B cell (primary cell): Measurements from ENCODE around the gene PCYOX1L. TPM values are rescaled to one million over a fixed set of nuclear protein-coding genes. Genes with fewer than 3 reads are reported as not detected.
"Not testable (repeated sequence)": the region's sequence is repeated elsewhere in the genome, so short reads cannot be mapped to it uniquely, and the experiment has no call there.

ENCODE experiments used
- ATAC-seq: fragments of 200-7000 bp; cut with Tn5 transposase; one replicate; pipeline ENCODE4 v1.10.0; 2021; ENCODE audit warnings: low read depth, mild to moderate bottlenecking, moderate number of reproducible peaks, moderate library complexity
- CTCF ChIA-PET: fragments of 350-600 bp; sonication (Branson Sonifier 250); formaldehyde crosslinking; loops from one replicate; lab custom pipeline; 2021; ENCODE audit warnings: antibody characterized with exemption, inconsistent platforms; lab: Charles Lee
- POLR2A ChIA-PET: fragments of 350-600 bp; sonication (Branson Sonifier 250); formaldehyde crosslinking; loops from one replicate; lab custom pipeline; 2021; ENCODE audit warnings: antibody characterized with exemption; lab: Charles Lee
- DNase-seq: peaks from one replicate; pipeline ENCODE4 v3.0.0; 2013
- H2AFZ ChIP-seq: 2 replicates; pipeline ENCODE4 v1.6.1; 2012; ENCODE audit warnings: mild to moderate bottlenecking, low read depth, low read length; ENCODE audit not compliant: insufficient read depth, poor library complexity, severe bottlenecking
- H3K27ac ChIP-seq, 2 donors: 1 replicate in 1 of 2; 2 replicates in 1 of 2; pipeline ENCODE4 v1.5.1; 2012 to 2013; ENCODE audit warnings: low read length in 2 of 2, mild to moderate bottlenecking in 2 of 2, moderate library complexity in 1 of 2
- H3K27me3 ChIP-seq, 4 experiments: fragments of 200-600 bp in 1 of 4; sonication (generic) in 1 of 4; replicated peaks in 1 of 4; 1 replicate in 2 of 4; 2 replicates in 2 of 4; pipeline versions ENCODE4 v1.6.1 to v1.7.0; 2013 to 2016; ENCODE audit warnings: low read length in 3 of 4, mild to moderate bottlenecking in 2 of 4, mixed read lengths in 1 of 4, moderate library complexity in 1 of 4; ENCODE audit not compliant: insufficient read depth in 4 of 4, control insufficient read depth in 3 of 4; ENCODE audit errors: control extremely low read depth in 1 of 4
- H3K36me3 ChIP-seq, 2 experiments: replicated peaks in 1 of 2; 1 replicate in 1 of 2; 2 replicates in 1 of 2; pipeline versions ENCODE4 v1.6.1 to v1.7.1; 2013; ENCODE audit warnings: low read length in 1 of 2; ENCODE audit not compliant: insufficient read depth in 2 of 2, control insufficient read depth in 1 of 2; ENCODE audit errors: control extremely low read depth in 1 of 2, extremely low read depth in 1 of 2
- H3K4me1 ChIP-seq, 2 donors: fragments of 200-600 bp in 1 of 2; sonication (generic) in 1 of 2; 1 replicate in 1 of 2; 2 replicates in 1 of 2; pipeline versions ENCODE4 v1.5.1 to v1.6.1; 2013 to 2017; ENCODE audit warnings: low read length in 2 of 2; ENCODE audit not compliant: control insufficient read depth in 2 of 2, insufficient read depth in 2 of 2
- H3K4me2 ChIP-seq: replicated peaks from 2 replicates; pipeline ENCODE3; 2012; ENCODE audit warnings: mild to moderate bottlenecking, low read depth, low read length; ENCODE audit not compliant: poor library complexity, severe bottlenecking
- H3K4me3 ChIP-seq, 5 experiments: fragments of 200-600 bp in 1 of 5; sonication (generic) in 1 of 5; 1 replicate in 3 of 5; 2 replicates in 2 of 5; pipeline versions ENCODE4 v1.5.1 to v1.7.0; 2011 to 2016; ENCODE audit warnings: low read length in 4 of 5, mild to moderate bottlenecking in 4 of 5, low read depth in 2 of 5, control low read depth in 1 of 5, moderate library complexity in 1 of 5; ENCODE audit not compliant: insufficient read depth in 1 of 5; ENCODE audit errors: control extremely low read depth in 1 of 5, extremely low read depth in 1 of 5
- H3K79me2 ChIP-seq: fragments of 200-600 bp; sonication (generic); one replicate; pipeline ENCODE4 v1.6.0; 2016; ENCODE audit warnings: low read length; ENCODE audit not compliant: control insufficient read depth, insufficient read depth
- H3K9ac ChIP-seq: fragments of 200-600 bp; sonication (generic); 2 replicates; pipeline ENCODE4 v1.6.1; 2017; ENCODE audit warnings: mild to moderate bottlenecking, low read length, moderate library complexity
- H3K9me3 ChIP-seq, 3 donors: one replicate each; pipeline versions ENCODE4 v1.6.1 to v1.7.1; 2013; ENCODE audit warnings: low read length in 2 of 3; ENCODE audit not compliant: control insufficient read depth in 2 of 3, insufficient read depth in 1 of 3; ENCODE audit errors: control extremely low read depth in 1 of 3
- H4K20me1 ChIP-seq: 2 replicates; pipeline ENCODE4 v1.6.0; 2012; ENCODE audit warnings: mild to moderate bottlenecking, low read length; ENCODE audit not compliant: insufficient read depth, control insufficient read depth, poor library complexity, severe bottlenecking
- H3K27ac Mint-ChIP-seq: one replicate; pipeline ENCODE4 v1.8.0; 2021; ENCODE audit warnings: mixed read lengths
- H3K27me3 Mint-ChIP-seq: one replicate; pipeline ENCODE4 v1.8.0; 2021; ENCODE audit warnings: mixed read lengths
- H3K4me1 Mint-ChIP-seq: one replicate; pipeline ENCODE4 v1.8.0; 2021; ENCODE audit warnings: mixed read lengths
- H3K4me3 Mint-ChIP-seq: one replicate; pipeline ENCODE4 v1.8.0; 2021; ENCODE audit warnings: mixed read lengths
- H3K9me3 Mint-ChIP-seq: one replicate; pipeline ENCODE4 v1.8.0; 2022; ENCODE audit warnings: mixed read lengths; ENCODE audit not compliant: insufficient read depth
- EZH2 ChIP-seq: IDR thresholded peaks from 2 replicates; pipeline ENCODE4 v1.6.1; 2012; ENCODE audit warnings: borderline replicate concordance, low read depth, mild to moderate bottlenecking, moderate library complexity, low read length; ENCODE audit not compliant: insufficient read depth, poor library complexity, severe bottlenecking
- WGBS: methylation state at CpG from one replicate; pipeline ENCODE4 v1.1.5; 2013; ENCODE audit warnings: missing lambda C conversion rate; ENCODE audit not compliant: insufficient coverage; 5-methylcytosine and 5-hydroxymethylcytosine counted together
- intact Hi-C: fragments of 100-400 bp; cut with micrococcal nuclease; formaldehyde crosslinking; loops from one replicate; pipeline ENCODE4 v1.10.0; 2022
- polyA plus RNA-seq: library from polyadenylated mRNA; depleted of rRNA; stranded (reverse); fragments of >200 nt; gene quantifications from 2 replicates; pipeline ENCODE4 v1.2.3, GENCODE V29; 2012
- total RNA-seq, 2 donors: library from RNA; stranded (reverse); fragments of 120-200 nt in 1 of 2; gene quantifications; 1 replicate in 1 of 2; 2 replicates in 1 of 2; pipeline versions ENCODE4 v1.2.3 to v1.2.4, GENCODE V29; 2013 to 2022
- TF ChIP-seq, protein P1 (sequence below): fragments of 200-600 bp; IDR thresholded peaks from one replicate; pipeline ENCODE4 v1.8.0; 2022; ENCODE audit warnings: antibody characterized with exemption, mild to moderate bottlenecking

The PCYOX1L gene
- total and polyA plus RNA-seq, 2 donors (not counting 1 experiment from before 2014, with no cell fraction given): 11.7 to 19.4 TPM

DNA sequence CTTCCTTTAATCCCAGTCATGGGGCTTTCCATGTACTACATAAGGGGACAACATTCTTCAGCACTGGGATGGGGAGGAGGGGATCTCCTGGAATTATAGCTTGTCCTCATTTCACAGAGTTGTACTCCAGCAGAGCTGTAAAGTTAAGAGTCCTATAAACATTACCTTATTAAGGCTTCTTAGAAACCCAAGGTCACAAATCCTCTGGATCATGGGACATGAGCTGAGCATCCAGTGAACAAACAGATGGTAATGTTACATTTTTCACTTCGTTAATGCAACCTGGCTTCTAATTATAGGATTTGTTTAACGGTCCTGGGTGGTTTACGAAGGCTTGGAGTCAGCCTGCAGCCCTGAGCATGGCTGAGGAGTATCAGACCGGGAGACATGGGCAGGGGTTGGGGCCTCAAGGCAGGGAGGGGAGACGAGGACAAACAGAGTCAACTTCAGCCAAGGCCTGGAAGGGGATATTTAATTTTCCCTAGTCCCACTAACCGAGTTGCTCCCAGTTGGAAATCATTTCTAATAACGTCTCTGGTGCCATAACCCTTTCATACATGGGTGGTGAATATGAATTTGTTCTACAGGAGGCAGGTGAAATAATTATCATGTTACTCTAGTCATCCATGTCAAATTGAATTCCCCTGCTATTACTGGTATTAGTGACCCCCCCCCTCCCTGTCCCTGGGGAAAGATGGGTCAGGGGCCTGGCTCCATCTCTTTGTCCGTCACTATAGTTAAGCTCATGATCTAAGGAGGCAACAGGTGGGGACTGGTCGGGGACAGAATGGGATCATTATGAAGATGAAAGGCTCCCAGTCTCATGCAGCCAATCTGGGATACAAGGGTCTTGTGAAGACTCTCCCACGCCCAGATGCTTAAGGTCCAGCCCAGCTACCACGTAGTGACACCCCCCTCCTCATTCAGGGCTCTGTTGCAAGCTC is 32.0 kb downstream of the PCYOX1L start:
- DNase-seq (no peak), ATAC-seq (no peak)
- Mint-ChIP-seq H3K4me1 (no peaks in the 10 kb centered on the region), H3K27me3 (peaks cover 8% of the 10 kb centered on the region), H3K4me3 (no peak overlapping the region), H3K9me3 (no peaks in the 10 kb centered on the region), H3K27ac (no peak overlapping the region)
- no peaks in the 10 kb centered on the region for H3K79me2 ChIP-seq
- H3K4me3 ChIP-seq: no peak overlapping the region
- 91% methylated on average over 8 of the region's 11 CpGs for WGBS
- no peaks in the 10 kb centered on the region for H3K4me1 ChIP-seq
- no peak for TF ChIP-seq EZH2
- TF ChIP-seq, protein P1, sequence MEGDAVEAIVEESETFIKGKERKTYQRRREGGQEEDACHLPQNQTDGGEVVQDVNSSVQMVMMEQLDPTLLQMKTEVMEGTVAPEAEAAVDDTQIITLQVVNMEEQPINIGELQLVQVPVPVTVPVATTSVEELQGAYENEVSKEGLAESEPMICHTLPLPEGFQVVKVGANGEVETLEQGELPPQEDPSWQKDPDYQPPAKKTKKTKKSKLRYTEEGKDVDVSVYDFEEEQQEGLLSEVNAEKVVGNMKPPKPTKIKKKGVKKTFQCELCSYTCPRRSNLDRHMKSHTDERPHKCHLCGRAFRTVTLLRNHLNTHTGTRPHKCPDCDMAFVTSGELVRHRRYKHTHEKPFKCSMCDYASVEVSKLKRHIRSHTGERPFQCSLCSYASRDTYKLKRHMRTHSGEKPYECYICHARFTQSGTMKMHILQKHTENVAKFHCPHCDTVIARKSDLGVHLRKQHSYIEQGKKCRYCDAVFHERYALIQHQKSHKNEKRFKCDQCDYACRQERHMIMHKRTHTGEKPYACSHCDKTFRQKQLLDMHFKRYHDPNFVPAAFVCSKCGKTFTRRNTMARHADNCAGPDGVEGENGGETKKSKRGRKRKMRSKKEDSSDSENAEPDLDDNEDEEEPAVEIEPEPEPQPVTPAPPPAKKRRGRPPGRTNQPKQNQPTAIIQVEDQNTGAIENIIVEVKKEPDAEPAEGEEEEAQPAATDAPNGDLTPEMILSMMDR: no peak
- H3K9me3 ChIP-seq: no peaks in the 10 kb centered on the region
- POLR2A ChIA-PET: no interaction called here
- no peak overlapping the region for H3K4me2 ChIP-seq
- no peaks in the 10 kb centered on the region for H3K36me3 ChIP-seq
- CTCF ChIA-PET: interaction anchor here (1.4 to 2.3 kb wide), 2 partner anchors 8 to 175 kb away, joined by 5 to 6 read pairs; no protein-coding TSS in a partner anchor
- H3K27me3 ChIP-seq: no peaks in the 10 kb centered on the region
- H2AFZ ChIP-seq: no peak overlapping the region
- no peak overlapping the region for H3K9ac ChIP-seq
- intact Hi-C loops: no loop called here
- no peaks in the 10 kb centered on the region for H4K20me1 ChIP-seq
- H3K27ac ChIP-seq: no peak overlapping the region

DNA sequence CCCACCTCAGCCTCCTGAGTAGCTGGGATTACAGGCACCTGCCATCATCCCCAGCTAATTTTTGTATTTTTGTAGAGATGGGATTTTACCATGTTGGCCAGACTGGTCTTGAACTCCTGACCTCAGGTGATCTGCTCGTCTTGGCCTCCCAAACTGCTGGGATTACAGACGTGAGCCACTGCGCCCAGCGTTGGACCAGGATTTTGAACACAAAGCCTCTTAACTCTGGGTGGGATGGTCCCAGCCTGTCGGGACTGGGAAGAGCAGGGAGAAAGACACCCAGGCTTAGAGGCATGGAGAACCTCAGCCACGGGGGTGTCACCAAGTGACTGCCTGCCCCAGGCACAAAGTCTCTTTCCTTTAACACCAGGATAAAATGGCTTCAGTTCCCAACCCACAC is 33.2 kb downstream of the PCYOX1L start:
- H3K27ac Mint-ChIP-seq, intact Hi-C loops, H4K20me1 ChIP-seq, ATAC-seq, H3K9me3 ChIP-seq, H3K27ac ChIP-seq, H3K4me3 ChIP-seq, H3K79me2 ChIP-seq, H3K4me2 ChIP-seq, H3K4me1 Mint-ChIP-seq, H3K4me1 ChIP-seq, H2AFZ ChIP-seq, H3K27me3 ChIP-seq, H3K9me3 Mint-ChIP-seq, H3K4me3 Mint-ChIP-seq, H3K27me3 Mint-ChIP-seq, H3K36me3 ChIP-seq, H3K9ac ChIP-seq, POLR2A ChIA-PET, DNase-seq: not testable (repeated sequence)
- CTCF ChIA-PET: interaction anchor here (0.7 to 2.3 kb wide), 2 partner anchors 9 to 1462 kb away, joined by 4 to 6 read pairs; no protein-coding TSS in a partner anchor
- 92% methylated on average over 5 of the region's 6 CpGs for WGBS
